Measurements from ENCODE around the gene USP3. TPM values are rescaled to one million over a fixed set of nuclear protein-coding genes. Genes with fewer than 3 reads are reported as not detected.

Gene USP3
- total and polyA plus RNA-seq, 3 donors from 2014 or later, result 23.2 to 43.1 (median 38.5) TPM

- peak; percentile 84 for DNase-seq
- H3K4me3 ChIP-seq, result peak overlapping the region; percentile 83 to 86
- 30 to 39% methylated on average over 34 of the region's 34 CpGs for WGBS, 2 donors
- intact Hi-C loops (cut with DNase I; ENCODE audit: low total_unique reads), result loop anchor here (5.0 kb wide), 1 partner anchor 94 kb away; the partner anchor contains the start of gene FBXL22
- peak overlapping the region; percentile 87 to 96 for H3K27ac ChIP-seq
- TF ChIP-seq CTCF (IDR thresholded peaks at IDR 0.05) (no peak), POLR2A (IDR thresholded peaks at IDR 0.05) (no peak)
- H3K36me3 ChIP-seq (ENCODE audit: low read depth, missing control alignments), result no peaks in the 10 kb centered on the region
- peaks cover 30% of the 10 kb centered on the region for H3K4me1 ChIP-seq
- H3K9me3 ChIP-seq, result no peaks in the 10 kb centered on the region
- H3K27me3 ChIP-seq, result no peaks in the 10 kb centered on the region
Measured at GRCh38 chr15:63502843-63503738, 1.3 kb upstream of the USP3 start.

DNA sequence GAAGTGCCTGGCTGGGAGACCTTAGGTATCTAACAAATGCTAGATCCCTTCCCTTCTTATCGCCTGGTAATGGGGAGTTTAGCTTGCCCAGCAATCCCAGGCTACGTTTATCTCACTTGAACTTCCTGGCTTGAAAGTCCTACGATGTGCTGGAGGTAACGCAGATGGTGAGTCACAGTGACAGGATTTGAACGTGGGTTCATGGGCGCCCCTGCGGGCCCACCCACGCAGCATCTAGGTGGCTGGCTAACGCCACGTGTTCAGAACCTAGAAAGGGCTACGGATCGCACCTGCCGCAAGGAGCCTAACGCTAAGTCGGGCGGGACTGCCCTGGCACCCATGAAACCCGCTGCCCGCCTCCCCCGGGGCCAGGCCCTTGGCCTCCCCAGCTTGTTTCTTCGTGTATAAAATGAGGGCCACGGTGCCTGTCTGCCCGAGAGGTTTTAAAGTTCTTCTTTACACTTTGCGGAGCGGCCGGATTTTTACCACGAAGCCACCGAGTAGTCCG, 600 bp upstream of the USP3 start:
- 0 to 2% methylated on average over 14 to 28 of the region's 28 CpGs for WGBS, 2 donors
- H3K4me1 ChIP-seq, result peaks cover 30% of the 10 kb centered on the region
- intact Hi-C loops (cut with DNase I; ENCODE audit: low total_unique reads), result loop anchor here (5.0 kb wide), 1 partner anchor 94 kb away; the partner anchor contains the start of gene FBXL22

GRCh38 chr15:63504979-63505841, 817 bp downstream of the USP3 start:
- DNase-seq, result peak; percentile 85
- H3K4me3 ChIP-seq, result peak overlapping the region; percentile 83 to 86
- H3K9me3 ChIP-seq, result no peaks in the 10 kb centered on the region
- intact Hi-C loops (cut with DNase I; ENCODE audit: low total_unique reads), result loop anchor here (5.0 kb wide), 1 partner anchor 92 kb away; the partner anchor contains the start of gene FBXL22
- H3K27ac ChIP-seq, result peak overlapping the region; percentile 87 to 96
- peaks cover 30% of the 10 kb centered on the region for H3K4me1 ChIP-seq
- no peaks in the 10 kb centered on the region for H3K27me3 ChIP-seq
- WGBS, 2 donors, result 0 to 1% methylated on average over 16 to 23 of the region's 79 CpGs
- H3K36me3 ChIP-seq (ENCODE audit: low read depth, missing control alignments), result no peaks in the 10 kb centered on the region
- TF ChIP-seq CTCF (IDR thresholded peaks at IDR 0.05), result peak in 1 of 3 experiments; percentile 37
- TF ChIP-seq POLR2A (IDR thresholded peaks at IDR 0.05), result no peak

More for the DNA sequence above, 600 bp upstream of the USP3 start:
- DNase-seq, result peak; percentile 63
- Histone ChIP-seq H3K27me3 (no peaks in the 10 kb centered on the region), H3K4me3 (peak overlapping the region; percentile 83 to 86), H3K36me3 (ENCODE audit: low read depth, missing control alignments) (no peaks in the 10 kb centered on the region), H3K27ac (peak overlapping the region; percentile 87 to 96), H3K9me3 (no peaks in the 10 kb centered on the region)
- TF ChIP-seq CTCF (IDR thresholded peaks at IDR 0.05) (no peak), POLR2A (IDR thresholded peaks at IDR 0.05) (no peak)

DNA sequence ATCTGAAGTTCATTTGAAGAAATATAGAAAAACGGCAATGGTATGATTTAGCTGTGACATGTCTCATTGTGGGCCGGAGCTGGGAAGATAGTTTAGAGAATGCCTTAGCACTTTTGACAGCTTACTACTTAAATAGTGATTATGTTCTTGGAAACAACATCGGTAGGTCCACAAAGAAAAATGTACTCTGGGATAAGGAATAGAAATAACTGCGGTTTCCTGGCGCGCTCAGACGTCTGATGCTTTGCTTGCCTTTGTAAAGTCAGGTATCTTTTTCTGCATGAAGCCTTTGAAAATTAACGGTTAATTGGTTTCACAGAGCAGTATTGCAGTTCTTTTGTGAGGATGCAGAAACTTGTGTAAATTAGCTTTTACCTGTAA, 1.4 kb downstream of the USP3 start:
- no peak for DNase-seq
- H3K4me3 ChIP-seq, result peak overlapping the region; percentile 83 to 86
- H3K27ac ChIP-seq, result peak overlapping the region; percentile 87 to 96
- H3K36me3 ChIP-seq (ENCODE audit: low read depth, missing control alignments), result no peaks in the 10 kb centered on the region
- H3K27me3 ChIP-seq, result no peaks in the 10 kb centered on the region
- 8 to 11% methylated on average over 8 of the region's 8 CpGs for WGBS, 2 donors
- intact Hi-C loops (cut with DNase I; ENCODE audit: low total_unique reads), result no loop called here
- H3K9me3 ChIP-seq, result no peaks in the 10 kb centered on the region
- TF ChIP-seq CTCF (IDR thresholded peaks at IDR 0.05) (no peak), POLR2A (IDR thresholded peaks at IDR 0.05) (no peak)
- peaks cover 27% of the 10 kb centered on the region for H3K4me1 ChIP-seq

Measured in testis (tissue), 3 donors.